ENCODE data around the gene ZNF136. TPM values are rescaled to one million over a fixed set of nuclear protein-coding genes. Genes with fewer than 3 reads are reported as not detected.

The ZNF136 gene
- total and polyA plus RNA-seq, 2 donors from 2014 or later = 4.6 to 14.4 TPM

GRCh38 chr19:12163826-12164225, 930 bp downstream of the ZNF136 start:
- no peak for FAIRE-seq
- intact Hi-C loops (cut with DNase I) = no loop called here
- TF ChIP-seq, protein P1, sequence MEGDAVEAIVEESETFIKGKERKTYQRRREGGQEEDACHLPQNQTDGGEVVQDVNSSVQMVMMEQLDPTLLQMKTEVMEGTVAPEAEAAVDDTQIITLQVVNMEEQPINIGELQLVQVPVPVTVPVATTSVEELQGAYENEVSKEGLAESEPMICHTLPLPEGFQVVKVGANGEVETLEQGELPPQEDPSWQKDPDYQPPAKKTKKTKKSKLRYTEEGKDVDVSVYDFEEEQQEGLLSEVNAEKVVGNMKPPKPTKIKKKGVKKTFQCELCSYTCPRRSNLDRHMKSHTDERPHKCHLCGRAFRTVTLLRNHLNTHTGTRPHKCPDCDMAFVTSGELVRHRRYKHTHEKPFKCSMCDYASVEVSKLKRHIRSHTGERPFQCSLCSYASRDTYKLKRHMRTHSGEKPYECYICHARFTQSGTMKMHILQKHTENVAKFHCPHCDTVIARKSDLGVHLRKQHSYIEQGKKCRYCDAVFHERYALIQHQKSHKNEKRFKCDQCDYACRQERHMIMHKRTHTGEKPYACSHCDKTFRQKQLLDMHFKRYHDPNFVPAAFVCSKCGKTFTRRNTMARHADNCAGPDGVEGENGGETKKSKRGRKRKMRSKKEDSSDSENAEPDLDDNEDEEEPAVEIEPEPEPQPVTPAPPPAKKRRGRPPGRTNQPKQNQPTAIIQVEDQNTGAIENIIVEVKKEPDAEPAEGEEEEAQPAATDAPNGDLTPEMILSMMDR (IDR thresholded peaks at IDR 0.05; ENCODE audit: borderline replicate concordance, extremely low read depth, insufficient read depth) = no peak
- Histone ChIP-seq H3K27me3 (ENCODE audit: control insufficient read depth, insufficient read depth, low read length) (no peaks in the 10 kb centered on the region), H3K9ac (ENCODE audit: low read length in 3 of 3) (peak overlapping the region; percentile 54 to 100 (median 95)), H3K9me3 (ENCODE audit: control insufficient read depth in 2 of 3, insufficient read depth in 1 of 3, low read length in 3 of 3) (no peaks in the 10 kb centered on the region), H3K4me1 (ENCODE audit: control insufficient read depth in 2 of 3, insufficient read depth in 2 of 3, low read depth in 1 of 3, low read length in 3 of 3) (peaks cover 0 to 15% (median 3%) of the 10 kb centered on the region in 3 donors), H3K4me3 (ENCODE audit: low read length in 3 of 3) (peak overlapping the region; percentile 78 to 95 (median 93)), H3K36me3 (ENCODE audit: control insufficient read depth in 2 of 3, insufficient read depth in 3 of 3, low read length in 3 of 3) (no peaks in the 10 kb centered on the region), H3K27ac (ENCODE audit: low read depth in 2 of 2, low read length in 2 of 2) (peak overlapping the region in 1 of 2 donors; percentile 92)
- DNase-seq = peak in 2 of 5 donors; percentile 13 to 24

DNA sequence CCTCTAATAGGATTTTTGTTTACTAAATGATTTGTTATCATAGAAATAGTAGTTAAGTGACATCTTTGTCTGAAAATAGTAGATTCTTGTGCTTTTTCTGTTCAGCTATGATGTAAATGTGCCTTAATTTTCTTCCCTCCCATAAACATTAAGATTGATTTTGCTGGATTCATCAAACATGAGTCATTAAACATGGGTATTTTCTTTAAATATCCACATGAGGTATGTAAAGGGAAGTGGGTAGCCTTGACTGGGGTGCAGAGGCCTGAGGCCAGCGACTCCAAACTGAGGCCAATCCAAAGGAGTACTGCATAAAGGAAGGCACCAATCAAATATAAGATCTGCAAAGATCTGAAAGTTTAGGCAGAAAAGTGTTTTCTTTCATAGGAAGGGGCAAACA, 3.7 kb downstream of the ZNF136 start:
- TF ChIP-seq, protein P1 (IDR thresholded peaks at IDR 0.05; ENCODE audit: borderline replicate concordance, extremely low read depth, insufficient read depth) = no peak
- no peaks in the 10 kb centered on the region for H3K9me3 ChIP-seq (ENCODE audit: control insufficient read depth in 2 of 3, insufficient read depth in 1 of 3, low read length in 3 of 3)
- H3K27me3 ChIP-seq (ENCODE audit: control insufficient read depth, insufficient read depth, low read length) = no peaks in the 10 kb centered on the region
- no peak overlapping the region for H3K27ac ChIP-seq (ENCODE audit: low read depth in 2 of 2, low read length in 2 of 2)
- H3K4me1 ChIP-seq (ENCODE audit: control insufficient read depth in 2 of 3, insufficient read depth in 2 of 3, low read depth in 1 of 3, low read length in 3 of 3) = peaks cover 0 to 15% (median 3%) of the 10 kb centered on the region in 3 donors
- H3K9ac ChIP-seq (ENCODE audit: low read length in 3 of 3) = no peak overlapping the region
- no peaks in the 10 kb centered on the region for H3K36me3 ChIP-seq (ENCODE audit: control insufficient read depth in 2 of 3, insufficient read depth in 3 of 3, low read length in 3 of 3)
- DNase-seq (no peak), FAIRE-seq (no peak)
- intact Hi-C loops (cut with DNase I) = no loop called here
- H3K4me3 ChIP-seq (ENCODE audit: low read length in 3 of 3) = no peak overlapping the region

- H3K4me3 ChIP-seq (ENCODE audit: low read length in 3 of 3) = no peak overlapping the region
- no peak overlapping the region for H3K9ac ChIP-seq (ENCODE audit: low read length in 3 of 3)
- TF ChIP-seq, protein P1 (IDR thresholded peaks at IDR 0.05; ENCODE audit: borderline replicate concordance, extremely low read depth, insufficient read depth) = no peak
- peaks cover 0 to 4% (median 2%) of the 10 kb centered on the region in 3 donors for H3K36me3 ChIP-seq (ENCODE audit: control insufficient read depth in 2 of 3, insufficient read depth in 3 of 3, low read length in 3 of 3)
- DNase-seq (no peak), FAIRE-seq (no peak)
- no peaks in the 10 kb centered on the region for H3K27me3 ChIP-seq (ENCODE audit: control insufficient read depth, insufficient read depth, low read length)
- intact Hi-C loops (cut with DNase I) = no loop called here
- H3K27ac ChIP-seq (ENCODE audit: low read depth in 2 of 2, low read length in 2 of 2) = no peak overlapping the region
- H3K9me3 ChIP-seq (ENCODE audit: control insufficient read depth in 2 of 3, insufficient read depth in 1 of 3, low read length in 3 of 3) = peaks cover 0 to 13% (median under 1%) of the 10 kb centered on the region in 3 donors
- no peaks in the 10 kb centered on the region for H3K4me1 ChIP-seq (ENCODE audit: control insufficient read depth in 2 of 3, insufficient read depth in 2 of 3, low read depth in 1 of 3, low read length in 3 of 3)
Measured at GRCh38 chr19:12180377-12180776, 17.5 kb downstream of the ZNF136 start.

DNA sequence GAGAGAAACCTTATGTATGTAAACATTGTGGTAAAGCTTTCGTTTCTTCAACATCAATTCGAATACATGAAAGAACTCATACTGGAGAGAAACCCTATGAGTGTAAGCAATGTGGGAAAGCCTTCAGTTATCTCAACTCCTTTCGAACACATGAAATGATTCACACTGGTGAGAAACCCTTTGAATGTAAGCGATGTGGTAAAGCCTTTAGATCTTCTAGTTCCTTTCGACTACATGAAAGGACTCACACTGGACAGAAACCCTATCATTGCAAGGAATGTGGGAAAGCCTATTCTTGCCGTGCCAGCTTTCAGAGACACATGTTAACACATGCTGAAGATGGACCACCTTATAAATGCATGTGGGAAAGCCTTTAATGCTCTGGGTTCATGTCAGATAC, 24.7 kb downstream of the ZNF136 start:
- intact Hi-C loops (cut with DNase I) = no loop called here
- peaks cover 20 to 39% (median 24%) of the 10 kb centered on the region in 3 donors for H3K36me3 ChIP-seq (ENCODE audit: control insufficient read depth in 2 of 3, insufficient read depth in 3 of 3, low read length in 3 of 3)
- peaks cover 11 to 52% (median 24%) of the 10 kb centered on the region in 3 donors for H3K9me3 ChIP-seq (ENCODE audit: control insufficient read depth in 2 of 3, insufficient read depth in 1 of 3, low read length in 3 of 3)
- DNase-seq (no peak), FAIRE-seq (no peak)
- TF ChIP-seq, protein P1 (IDR thresholded peaks at IDR 0.05; ENCODE audit: borderline replicate concordance, extremely low read depth, insufficient read depth) = no peak
- H3K27ac ChIP-seq (ENCODE audit: low read depth in 2 of 2, low read length in 2 of 2) = no peak overlapping the region
- no peak overlapping the region for H3K9ac ChIP-seq (ENCODE audit: low read length in 3 of 3)
- H3K4me1 ChIP-seq (ENCODE audit: control insufficient read depth in 2 of 3, insufficient read depth in 2 of 3, low read depth in 1 of 3, low read length in 3 of 3) = no peaks in the 10 kb centered on the region
- no peaks in the 10 kb centered on the region for H3K27me3 ChIP-seq (ENCODE audit: control insufficient read depth, insufficient read depth, low read length)
- peak overlapping the region in 1 of 3 donors; percentile 24 for H3K4me3 ChIP-seq (ENCODE audit: low read length in 3 of 3)
